Activated CD8-positive, alpha-beta T cell treated with anti-CD3 and anti-CD28 coated beads, Interleukin-2, amount 10 ng/mL, durations not matched to agents 7 days and 5 days (primary cell): ENCODE results near the gene ZNF276. TPM values are rescaled to one million over a fixed set of nuclear protein-coding genes. Genes with fewer than 3 reads are reported as not detected.

ENCODE experiments used
- ATAC-seq: fragments of 150-1000 bp; cut with Tn5 transposase; one replicate; pipeline ENCODE4 v1.10.0; 2021; ENCODE audit warnings: moderate library complexity
- CTCF ChIA-PET: fragments of 350-600 bp; sonication (Branson Sonifier 250); formaldehyde crosslinking; loops from one replicate; lab custom pipeline; 2021; ENCODE audit warnings: antibody characterized with exemption; lab: Charles Lee
- POLR2A ChIA-PET: fragments of 350-600 bp; sonication (Branson Sonifier 250); formaldehyde crosslinking; loops from one replicate; lab custom pipeline; 2021; ENCODE audit warnings: antibody characterized with exemption; lab: Charles Lee
- DNase-seq: peaks from one replicate; pipeline ENCODE4 v3.0.0-alpha.2; 2020
- H3K27ac Mint-ChIP-seq: one replicate; pipeline ENCODE4 v1.8.0; 2021; ENCODE audit warnings: mild to moderate bottlenecking, mixed read lengths
- H3K27me3 Mint-ChIP-seq: one replicate; pipeline ENCODE4 v1.8.0; 2021; ENCODE audit warnings: low read depth, mixed read lengths
- H3K36me3 Mint-ChIP-seq: one replicate; pipeline ENCODE4 v1.8.0; 2021; ENCODE audit warnings: low read depth, mixed read lengths
- H3K4me1 Mint-ChIP-seq: one replicate; pipeline ENCODE4 v1.8.0; 2021; ENCODE audit warnings: low read depth, mixed read lengths
- H3K4me3 Mint-ChIP-seq: one replicate; pipeline ENCODE4 v1.8.0; 2021; ENCODE audit warnings: mild to moderate bottlenecking, mixed read lengths
- H3K9me3 Mint-ChIP-seq: one replicate; pipeline ENCODE4 v1.8.0; 2022; ENCODE audit warnings: mixed read lengths; ENCODE audit not compliant: insufficient read depth
- total RNA-seq, 2 experiments: library from RNA; stranded (reverse); gene quantifications; one replicate each; pipeline ENCODE4 v1.2.3, GENCODE V29; 2021

ZNF276 gene
- total RNA-seq, 2 experiments from 2014 or later: 67.5 to 69.6 TPM

- peaks cover 75% of the 10 kb centered on the region for H3K36me3 Mint-ChIP-seq
- no peaks in the 10 kb centered on the region for H3K27me3 Mint-ChIP-seq
- ChIA-PET POLR2A (interaction anchor here (1.2 to 7.6 kb wide), 4 partner anchors 8 to 33 kb away, joined by 4 to 42 read pairs (median 6); no protein-coding TSS in a partner anchor), CTCF (no interaction called here)
- H3K4me3 Mint-ChIP-seq: no peak overlapping the region
- DNase-seq (no peak), ATAC-seq (no peak)
- H3K27ac Mint-ChIP-seq: peak overlapping the region; percentile 16
- no peaks in the 10 kb centered on the region for H3K9me3 Mint-ChIP-seq
- H3K4me1 Mint-ChIP-seq: peaks cover 28% of the 10 kb centered on the region
Measured at GRCh38 chr16:89739383-89739782, 18.0 kb downstream of the ZNF276 start.

- ChIA-PET POLR2A (interaction anchor here (1.0 to 7.6 kb wide), 2 partner anchors 18 to 24 kb away, joined by 5 to 42 read pairs; no protein-coding TSS in a partner anchor), CTCF (interaction anchor here (0.9 to 3.2 kb wide), 5 partner anchors 11 to 119 kb away, joined by 3 to 21 read pairs (median 4); no protein-coding TSS in a partner anchor)
- ATAC-seq (no peak), DNase-seq (no peak)
- H3K9me3 Mint-ChIP-seq: no peaks in the 10 kb centered on the region
- no peak overlapping the region for H3K4me3 Mint-ChIP-seq
- peak overlapping the region; percentile 66 for H3K27ac Mint-ChIP-seq
- H3K27me3 Mint-ChIP-seq: no peaks in the 10 kb centered on the region
- H3K36me3 Mint-ChIP-seq: peaks cover 70% of the 10 kb centered on the region
- H3K4me1 Mint-ChIP-seq: peaks cover 22% of the 10 kb centered on the region
Measured at GRCh38 chr16:89741342-89742014, 20.1 kb downstream of the ZNF276 start.

- peaks cover 62% of the 10 kb centered on the region for H3K36me3 Mint-ChIP-seq
- ATAC-seq: no peak
- POLR2A ChIA-PET: no interaction called here
Measured at GRCh38 chr16:89742948-89743347, 21.6 kb downstream of the ZNF276 start.

GRCh38 chr16:89744813-89745212 is 23.5 kb downstream of the ZNF276 start:
- H3K27me3 Mint-ChIP-seq: no peaks in the 10 kb centered on the region
- peaks cover 2% of the 10 kb centered on the region for H3K4me1 Mint-ChIP-seq
- CTCF ChIA-PET: no interaction called here
- POLR2A ChIA-PET: interaction anchor here (1.2 kb wide), 1 partner anchor 20 kb away, joined by 4 read pairs; no protein-coding TSS in a partner anchor
- no peaks in the 10 kb centered on the region for H3K9me3 Mint-ChIP-seq
- no peak overlapping the region for H3K27ac Mint-ChIP-seq
- H3K4me3 Mint-ChIP-seq: no peak overlapping the region
- H3K36me3 Mint-ChIP-seq: peaks cover 59% of the 10 kb centered on the region
- DNase-seq: no peak
- ATAC-seq: no peak

More at GRCh38 chr16:89742948-89743347, 21.6 kb downstream of the ZNF276 start:
- CTCF ChIA-PET: interaction anchor here (1.1 to 3.2 kb wide), 4 partner anchors 37 to 118 kb away, joined by 3 to 21 read pairs (median 8); no protein-coding TSS in a partner anchor
- H3K27me3 Mint-ChIP-seq: no peaks in the 10 kb centered on the region
- DNase-seq: no peak
- H3K4me3 Mint-ChIP-seq: no peak overlapping the region
- no peaks in the 10 kb centered on the region for H3K9me3 Mint-ChIP-seq
- H3K4me1 Mint-ChIP-seq: peaks cover 7% of the 10 kb centered on the region
- no peak overlapping the region for H3K27ac Mint-ChIP-seq

GRCh38 chr16:89746043-89746442 is 24.7 kb downstream of the ZNF276 start:
- Mint-ChIP-seq H3K4me3 (no peak overlapping the region), H3K36me3 (peaks cover 54% of the 10 kb centered on the region), H3K9me3 (no peaks in the 10 kb centered on the region), H3K27me3 (no peaks in the 10 kb centered on the region), H3K4me1 (peaks cover 2% of the 10 kb centered on the region), H3K27ac (no peak overlapping the region)
- CTCF ChIA-PET: interaction anchor here (0.8 to 2.2 kb wide), 3 partner anchors 22 to 115 kb away, joined by 3 to 11 read pairs (median 4); no protein-coding TSS in a partner anchor
- ATAC-seq (no peak), DNase-seq (no peak)
- POLR2A ChIA-PET: interaction anchor here (0.8 to 1.2 kb wide), 2 partner anchors 20 to 22 kb away, joined by 3 to 4 read pairs; no protein-coding TSS in a partner anchor

- Mint-ChIP-seq H3K4me3 (no peak overlapping the region), H3K36me3 (peaks cover 53% of the 10 kb centered on the region), H3K9me3 (no peaks in the 10 kb centered on the region), H3K4me1 (no peaks in the 10 kb centered on the region), H3K27me3 (no peaks in the 10 kb centered on the region), H3K27ac (no peak overlapping the region)
- POLR2A ChIA-PET: interaction anchor here (0.8 to 1.0 kb wide), 2 partner anchors 9 to 32 kb away, joined by 3 to 4 read pairs; no protein-coding TSS in a partner anchor
- CTCF ChIA-PET: interaction anchor here (2.2 kb wide), 1 partner anchor 113 kb away, joined by 4 read pairs; no protein-coding TSS in a partner anchor
- ATAC-seq (no peak), DNase-seq (no peak)
Measured at GRCh38 chr16:89748076-89748475, 26.7 kb downstream of the ZNF276 start.

GRCh38 chr16:89748921-89749320 is 27.6 kb downstream of the ZNF276 start:
- ChIA-PET CTCF (interaction anchor here (1.0 kb wide), 1 partner anchor 13 kb away, joined by 4 read pairs; no protein-coding TSS in a partner anchor), POLR2A (no interaction called here)
- H3K27me3 Mint-ChIP-seq: no peaks in the 10 kb centered on the region
- ATAC-seq (no peak), DNase-seq (no peak)
- H3K9me3 Mint-ChIP-seq: no peaks in the 10 kb centered on the region
- no peaks in the 10 kb centered on the region for H3K4me1 Mint-ChIP-seq
- H3K4me3 Mint-ChIP-seq: no peak overlapping the region
- peaks cover 52% of the 10 kb centered on the region for H3K36me3 Mint-ChIP-seq
- no peak overlapping the region for H3K27ac Mint-ChIP-seq

- Mint-ChIP-seq H3K27ac (no peak overlapping the region), H3K9me3 (no peaks in the 10 kb centered on the region), H3K36me3 (peaks cover 50% of the 10 kb centered on the region), H3K4me3 (no peak overlapping the region), H3K4me1 (no peaks in the 10 kb centered on the region), H3K27me3 (no peaks in the 10 kb centered on the region)
- ChIA-PET POLR2A (interaction anchor here (1.2 kb wide), 1 partner anchor 11 kb away, joined by 3 read pairs; no protein-coding TSS in a partner anchor), CTCF (interaction anchor here (1.0 to 1.3 kb wide), 2 partner anchors 12 to 110 kb away, joined by 3 to 4 read pairs; no protein-coding TSS in a partner anchor)
- ATAC-seq (no peak), DNase-seq (no peak)
Measured at GRCh38 chr16:89749637-89750036, 28.3 kb downstream of the ZNF276 start.

- Mint-ChIP-seq H3K4me1 (peaks cover 27% of the 10 kb centered on the region), H3K36me3 (peaks cover 76% of the 10 kb centered on the region), H3K27ac (peak overlapping the region; percentile 87), H3K27me3 (no peaks in the 10 kb centered on the region), H3K4me3 (no peak overlapping the region), H3K9me3 (no peaks in the 10 kb centered on the region)
- POLR2A ChIA-PET: interaction anchor here (1.2 kb wide), 1 partner anchor 35 kb away, joined by 3 read pairs; no protein-coding TSS in a partner anchor
- no peak for ATAC-seq
- DNase-seq: no peak
- CTCF ChIA-PET: no interaction called here
Measured at GRCh38 chr16:89759746-89760340, 38.5 kb downstream of the ZNF276 start.

GRCh38 chr16:89761304-89761922 is 40.1 kb downstream of the ZNF276 start:
- Mint-ChIP-seq H3K27ac (peak overlapping the region; percentile 87), H3K9me3 (no peaks in the 10 kb centered on the region), H3K36me3 (peaks cover 78% of the 10 kb centered on the region), H3K4me1 (peaks cover 36% of the 10 kb centered on the region), H3K27me3 (no peaks in the 10 kb centered on the region), H3K4me3 (peak overlapping the region; percentile 78)
- ATAC-seq (peak; percentile 31), DNase-seq (no peak)
- CTCF ChIA-PET: interaction anchor here (0.9 to 2.8 kb wide), 9 partner anchors 12 to 149 kb away, joined by 3 to 17 read pairs (median 4); partner anchors contain the start of gene SPATA2L
- POLR2A ChIA-PET: interaction anchor here (1.4 to 1.6 kb wide), 2 partner anchors 11 to 112 kb away, joined by 3 to 4 read pairs; partner anchors contain the start of gene TCF25

- DNase-seq (peak; percentile 76), ATAC-seq (peak; percentile 72)
- H3K27me3 Mint-ChIP-seq: no peaks in the 10 kb centered on the region
- POLR2A ChIA-PET: interaction anchor here (0.6 kb wide), 1 partner anchor 147 kb away, joined by 3 read pairs; no protein-coding TSS in a partner anchor
- H3K4me3 Mint-ChIP-seq: peak overlapping the region; percentile 62
- CTCF ChIA-PET: interaction anchor here (0.6 to 1.5 kb wide), 3 partner anchors 13 to 59 kb away, joined by 3 to 4 read pairs (median 3); no protein-coding TSS in a partner anchor
- peak overlapping the region; percentile 85 for H3K27ac Mint-ChIP-seq
- peaks cover 79% of the 10 kb centered on the region for H3K36me3 Mint-ChIP-seq
- no peaks in the 10 kb centered on the region for H3K9me3 Mint-ChIP-seq
- H3K4me1 Mint-ChIP-seq: peaks cover 38% of the 10 kb centered on the region
Measured at GRCh38 chr16:89764711-89765201, 43.4 kb downstream of the ZNF276 start.
